Activated naive CD4-positive, alpha-beta T cell treated with anti-CD3 and anti-CD28 coated beads, Interleukin-2, amount 10 ng/mL, durations not matched to agents 5 hours and 36 hours (primary cell): ENCODE results near the gene UBE2D2. TPM values are rescaled to one million over a fixed set of nuclear protein-coding genes. Genes with fewer than 3 reads are reported as not detected.

Source experiments
- total RNA-seq, 2 experiments: library from RNA; stranded (reverse); gene quantifications; one replicate each; pipeline ENCODE4 v1.2.3, GENCODE V29; 2021

The UBE2D2 gene
- total RNA-seq = 100 to 1,000 TPM; 220 to 226 TPM

GRCh38 chr5:139560752-139561654, at the start of gene UBE2D2:
Gene UBE2D2 (plus strand): TSS chr5:139561339. CDS start chr5:139561792, 453 bp downstream.

GRCh38 chr5:139648205-139649081, 87.3 kb downstream of the UBE2D2 start, which contains the start of gene CXXC5:
Gene CXXC5 (plus strand): TSS chr5:139648349. CDS start chr5:139680524, 32,175 bp downstream.

Other genes starting within 250 kb of the UBE2D2 start
- gene PAIP2, start 219.5 kb upstream of the UBE2D2 start, total RNA-seq = 100 to 1,000 TPM; 106 to 116 TPM
- under 1 TPM; 0.26 to 0.48 TPM for gene SLC23A1, start 178.0 kb upstream of the UBE2D2 start, total RNA-seq
- 1 to 10 TPM; 7.8 to 8.0 TPM for gene MZB1, start 171.4 kb upstream of the UBE2D2 start, total RNA-seq
- gene PROB1, start 166.2 kb upstream of the UBE2D2 start, total RNA-seq = 1 to 10 TPM; 2.6 to 2.8 TPM
- gene SPATA24, start 157.2 kb upstream of the UBE2D2 start, total RNA-seq = 10 to 100 TPM in 1 of 2 experiments, 1 to 10 TPM in 1; 6.7 to 10.3 TPM
- gene DNAJC18, start 121.8 kb upstream of the UBE2D2 start, total RNA-seq = 10 to 100 TPM in 1 of 2 experiments, 1 to 10 TPM in 1; 7.3 to 11.0 TPM
- gene ECSCR, start 98.6 kb upstream of the UBE2D2 start, total RNA-seq = under 1 TPM; 0.58 to 0.60 TPM
- gene SMIM33, start 90.3 kb upstream of the UBE2D2 start, total RNA-seq = 1 to 10 TPM; 2.1 to 2.3 TPM
- 100 to 1,000 TPM; 216 to 218 TPM for gene STING1, start 78.6 kb upstream of the UBE2D2 start, total RNA-seq
- gene CXXC5, start 87.0 kb downstream of the UBE2D2 start, total RNA-seq = 1 to 10 TPM in 1 of 2 experiments, under 1 TPM in 1; 0.93 to 1.9 TPM
- not detected for gene PSD2, start 234.5 kb downstream of the UBE2D2 start, total RNA-seq